Ecto neural progenitor cell (in vitro differentiated cells): Measurements from ENCODE around the gene ZP1.
"Not testable (repeated sequence)": the region's sequence is repeated elsewhere in the genome, so short reads cannot be mapped to it uniquely, and the experiment has no call there.

Experiments
- DNase-seq: peaks from one replicate; pipeline ENCODE4 v3.0.0-alpha.2; 2018; ENCODE audit warnings: low spot score

Gene ZP1

DNA sequence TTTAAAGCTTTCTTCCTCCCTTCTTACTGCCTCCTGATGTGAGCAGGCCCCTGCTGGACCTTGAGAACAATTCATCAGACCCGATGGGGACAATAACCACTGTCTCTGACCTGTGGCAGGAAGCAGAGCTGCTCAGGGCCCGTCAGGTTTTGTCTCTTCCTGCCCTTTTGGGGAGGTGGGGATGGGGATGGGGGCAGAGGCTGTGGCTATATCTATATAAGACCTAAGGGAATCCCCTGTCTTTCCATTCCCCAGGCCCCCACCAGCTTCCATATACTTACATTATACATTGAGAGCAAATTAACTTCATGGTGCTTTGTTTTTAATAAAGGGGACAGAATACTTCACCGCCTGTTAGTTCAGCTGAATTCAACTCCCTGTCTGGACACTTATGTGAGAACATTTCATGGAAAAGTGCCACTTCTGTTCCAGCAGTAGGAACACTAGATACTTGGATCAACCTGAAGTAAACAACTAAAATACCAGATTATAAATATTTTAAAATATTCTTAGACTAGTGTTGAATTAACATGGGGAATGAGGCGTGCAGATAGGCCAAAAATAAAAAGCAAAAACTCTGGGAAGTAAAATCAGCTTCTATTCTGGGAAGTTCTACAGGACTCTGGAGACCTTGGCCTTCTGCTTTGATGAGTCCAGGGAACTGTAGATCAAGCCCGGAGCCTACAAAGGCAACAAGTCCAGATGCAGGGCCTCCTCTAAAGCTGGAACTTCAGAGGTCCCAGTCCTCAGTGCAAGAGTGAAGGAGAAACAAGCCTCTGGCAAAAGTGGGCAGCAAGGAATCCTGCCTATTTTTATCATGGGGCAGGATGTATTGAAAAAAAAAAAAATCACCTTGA, 11.1 kb downstream of the ZP1 start:
- DNase-seq, result no peak

DNA sequence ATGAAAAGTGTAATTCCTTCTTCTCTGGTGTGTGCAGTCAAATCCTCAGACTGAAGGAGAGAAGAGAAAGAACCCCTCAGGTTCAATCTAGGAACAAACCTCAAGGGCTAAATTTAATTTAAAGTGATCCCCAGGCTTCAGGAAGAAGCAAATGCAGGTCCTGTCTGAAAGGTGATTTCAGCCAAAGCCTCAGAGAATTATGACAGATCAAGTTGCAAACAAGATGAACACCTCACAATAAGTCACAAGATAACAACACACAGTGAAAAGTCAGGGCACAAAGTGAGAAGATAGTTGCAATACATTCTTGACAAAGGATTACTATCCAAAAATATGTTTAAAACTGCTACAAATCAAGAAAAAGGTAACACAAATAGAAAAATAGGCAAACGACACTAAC, 11.8 kb downstream of the ZP1 start:
- no peak for DNase-seq

DNA sequence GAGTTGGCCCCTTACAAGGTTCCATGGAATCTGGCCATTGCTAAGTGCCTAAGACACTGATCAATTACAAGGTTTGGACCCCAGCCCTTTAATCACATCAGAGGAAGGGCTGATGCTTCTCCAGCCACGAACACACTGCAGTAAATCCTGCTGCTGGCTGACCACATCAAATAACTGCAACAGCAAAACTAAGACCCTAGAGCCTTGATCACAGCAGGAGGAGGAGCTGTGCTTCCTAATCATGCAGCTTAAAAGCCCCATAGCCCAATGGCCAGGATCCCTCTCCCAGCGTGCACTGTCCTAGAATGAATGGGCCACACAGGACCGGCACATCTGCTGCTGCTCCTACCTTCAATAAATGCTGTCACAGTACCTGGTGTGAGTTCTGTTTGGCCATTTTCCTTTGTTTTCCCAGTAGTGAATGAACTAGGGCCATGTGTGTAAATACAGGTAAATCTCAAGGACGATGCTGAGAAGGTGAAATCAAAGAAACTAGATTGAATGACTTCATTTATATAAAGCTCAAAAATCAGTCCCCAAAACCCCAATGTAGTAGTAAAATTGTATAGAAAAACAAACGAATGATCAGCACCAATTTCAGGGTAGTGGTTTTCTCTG, 12.7 kb downstream of the ZP1 start:
- peak; percentile 41 for DNase-seq

DNA sequence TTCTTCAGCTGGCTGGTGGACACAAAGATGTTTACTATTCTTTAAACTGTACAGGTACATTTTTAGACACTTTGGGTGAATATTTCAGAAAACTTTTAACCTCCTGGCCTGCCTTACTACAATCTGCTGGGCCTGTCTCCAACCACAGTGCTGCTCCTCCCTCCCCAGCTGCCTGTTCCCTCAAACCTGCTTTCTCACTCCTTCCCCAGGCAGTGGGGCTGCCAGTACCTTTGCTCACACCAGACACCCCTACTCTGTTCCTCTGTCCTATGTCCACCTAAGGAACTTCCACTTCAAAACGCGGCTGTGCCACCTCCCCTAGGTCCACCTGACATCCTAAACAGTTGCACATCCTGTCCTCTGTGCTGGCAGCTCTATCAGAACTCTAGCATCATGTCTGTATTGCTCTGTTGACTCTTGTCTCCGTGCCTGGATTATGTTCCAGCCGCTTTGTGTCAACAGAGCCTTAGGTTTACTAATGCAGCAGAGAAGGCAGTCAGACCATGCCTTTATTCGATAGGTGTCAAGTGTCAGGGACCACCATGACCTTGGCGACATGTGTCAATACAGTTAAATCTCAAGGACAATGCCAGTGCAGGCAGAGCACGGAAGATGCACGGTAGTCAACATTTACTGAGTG, 13.4 kb downstream of the ZP1 start:
- DNase-seq, result peak; percentile 31

DNA sequence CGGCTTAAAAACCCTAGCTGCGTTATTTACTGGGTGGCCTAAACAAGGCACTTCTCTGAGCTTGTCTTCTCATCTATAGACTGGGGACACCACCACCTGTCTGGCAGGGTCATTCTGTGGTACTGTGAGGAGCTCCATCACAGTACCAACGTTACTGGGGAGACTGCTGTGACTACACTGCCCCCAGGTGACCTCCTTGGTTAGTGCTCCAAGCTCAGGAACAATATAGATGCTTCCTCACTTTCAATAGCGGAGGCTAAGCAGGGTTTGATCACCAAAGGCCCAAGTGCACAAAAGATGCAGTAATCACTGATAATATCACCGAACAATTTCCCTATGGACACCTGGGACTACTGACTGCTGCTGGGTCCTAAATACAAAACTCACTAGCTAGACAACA, 20.2 kb downstream of the ZP1 start:
- peak; percentile 20 for DNase-seq

DNA sequence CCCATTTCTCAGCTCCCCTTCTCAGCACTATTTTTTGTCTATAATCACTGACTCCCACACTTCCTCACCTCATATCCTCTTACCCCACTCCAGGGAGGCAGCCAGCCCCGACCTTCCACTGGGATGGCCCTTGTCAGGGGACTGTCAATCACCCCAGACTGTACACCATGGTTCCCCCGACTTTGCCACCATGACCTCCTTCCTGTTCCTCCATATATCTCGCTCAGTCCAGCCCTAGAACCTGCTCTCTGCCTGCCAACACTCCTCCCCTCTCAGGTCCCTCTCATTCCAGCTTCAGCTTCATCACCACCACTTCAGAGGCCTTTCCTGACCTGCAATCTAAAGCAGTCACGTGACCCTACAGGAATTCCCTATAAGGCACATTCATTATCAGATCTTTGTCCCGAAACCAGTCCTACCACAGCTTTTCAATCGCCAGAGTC, 22.5 kb downstream of the ZP1 start:
- DNase-seq, result no peak

DNA sequence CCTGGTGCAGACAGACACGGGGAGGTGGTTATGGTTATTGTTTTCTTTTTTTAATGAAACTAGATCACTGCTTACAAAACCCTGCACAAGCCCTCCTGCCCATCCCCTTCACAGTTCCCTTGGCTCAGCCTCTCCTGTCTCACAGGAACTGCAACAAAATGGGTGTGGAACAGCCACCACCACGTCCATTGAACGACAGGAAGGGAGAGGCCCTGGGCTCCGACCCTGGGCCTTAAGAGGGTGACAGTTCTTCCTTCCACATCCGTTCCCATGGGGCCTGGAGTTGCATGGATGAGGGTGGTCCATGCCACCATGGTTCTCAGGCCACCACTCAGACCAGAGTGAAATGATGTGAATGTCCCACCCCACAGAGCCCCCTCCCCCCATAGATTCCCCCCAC, 23.4 kb downstream of the ZP1 start:
- DNase-seq, result no peak

DNA sequence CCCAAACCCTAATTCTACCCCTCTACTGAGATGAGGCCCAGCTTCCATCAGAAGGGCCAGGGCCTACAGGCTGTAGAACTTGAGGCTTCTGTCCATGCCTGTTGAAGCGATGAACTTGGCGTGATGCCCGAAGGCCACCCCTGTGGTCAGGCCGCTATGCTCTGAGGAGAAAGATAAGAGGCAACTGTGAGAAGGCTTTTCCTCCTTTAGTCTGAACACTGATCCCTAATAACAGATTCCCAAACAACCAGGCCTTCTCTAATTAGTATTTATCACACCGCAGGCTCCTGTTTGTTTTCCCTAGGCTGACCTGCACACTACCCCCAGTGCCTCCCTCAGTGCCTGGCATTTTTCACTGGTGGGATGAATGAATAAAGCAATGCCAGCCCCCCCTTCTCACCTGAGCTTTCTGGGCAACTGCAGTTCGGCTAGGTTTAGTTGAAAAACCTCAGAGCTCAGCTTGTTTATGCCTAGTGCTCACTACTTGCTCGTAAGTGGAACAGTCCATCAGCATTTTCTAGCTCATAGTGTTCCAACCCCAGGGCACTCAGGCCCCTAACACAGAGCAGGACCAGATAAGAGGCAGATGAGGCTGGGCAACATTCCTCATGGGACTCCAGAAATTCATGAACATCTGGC, 23.9 kb downstream of the ZP1 start:
- DNase-seq, result no peak

DNA sequence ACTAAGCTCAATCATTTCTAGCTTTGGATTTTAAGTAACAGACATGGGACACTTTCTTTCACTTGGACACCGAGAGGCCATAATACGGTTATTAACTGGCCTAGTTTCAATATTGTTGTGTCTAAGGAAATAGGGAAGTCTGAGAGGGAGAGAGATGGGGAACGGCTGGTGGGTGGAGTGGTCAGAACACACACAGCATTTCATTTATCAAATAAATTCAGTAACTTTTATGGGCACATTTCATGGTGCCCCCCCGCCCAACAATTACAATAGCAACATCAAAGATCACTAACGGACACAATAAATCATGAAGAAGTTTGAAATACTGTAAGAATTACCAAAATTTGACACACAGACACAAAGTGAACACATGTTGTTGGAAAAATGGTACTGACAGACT, 28.3 kb downstream of the ZP1 start:
- DNase-seq, result no peak

DNA sequence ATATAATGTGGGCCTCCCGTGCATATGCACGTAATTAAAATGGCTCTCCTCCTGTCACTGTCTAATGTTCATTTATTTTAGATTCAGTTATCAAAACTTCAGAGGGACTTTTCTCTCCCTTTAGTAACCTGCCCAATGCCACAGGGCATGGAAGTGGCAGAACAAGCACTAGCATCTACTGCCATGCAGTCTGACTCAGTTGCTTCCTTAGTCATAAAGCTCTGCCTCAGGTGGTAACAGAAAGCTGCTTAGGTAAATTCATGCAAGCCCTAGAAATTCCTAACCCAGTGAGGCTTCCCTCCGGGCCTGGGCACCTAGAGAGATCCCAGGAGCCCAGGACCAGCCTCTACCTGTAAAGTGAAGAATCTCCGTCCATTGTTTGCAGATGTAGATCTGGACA, 30.2 kb downstream of the ZP1 start:
- no peak for DNase-seq

DNA sequence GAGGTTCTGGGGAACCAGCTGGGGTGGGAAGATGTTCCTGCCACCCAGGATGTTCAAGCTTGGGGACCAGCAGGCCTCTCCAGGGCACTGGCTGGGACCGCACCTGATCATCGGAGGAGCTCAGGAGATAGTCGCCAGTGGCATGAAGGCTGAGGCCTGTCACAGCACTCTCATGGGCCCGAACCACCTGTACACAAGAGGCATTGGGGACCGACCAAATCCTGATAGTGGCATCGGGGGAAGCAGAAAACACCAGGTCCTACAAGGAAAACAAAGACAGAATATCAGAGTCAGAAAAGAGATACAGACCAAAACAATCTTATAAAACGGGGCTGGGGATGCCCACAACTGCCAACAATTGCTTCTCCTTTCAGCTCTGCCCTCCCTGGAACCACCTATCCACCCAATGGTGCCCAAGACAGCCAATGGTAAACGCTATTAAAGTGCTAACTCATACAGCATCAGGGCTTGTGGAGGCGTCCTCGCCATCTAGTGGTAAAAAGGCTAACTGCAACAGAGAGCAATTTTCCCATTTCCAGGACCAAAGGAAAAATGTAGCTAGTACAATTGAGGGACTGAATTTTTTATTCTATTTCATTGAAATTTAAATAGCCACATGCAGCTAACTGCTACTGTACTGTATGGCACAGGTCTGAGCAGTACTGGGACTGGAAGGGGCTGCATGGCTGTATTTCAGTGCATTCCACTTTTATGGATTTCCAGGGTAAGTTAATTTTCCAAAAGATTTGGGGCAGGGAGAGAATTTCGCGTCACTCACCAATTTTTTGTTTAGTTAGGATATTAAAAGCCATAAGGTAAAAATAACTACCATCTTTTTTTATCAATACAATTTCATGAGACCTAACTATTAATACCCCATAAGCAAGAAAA, 31.9 kb downstream of the ZP1 start:
- DNase-seq, result no peak

DNA sequence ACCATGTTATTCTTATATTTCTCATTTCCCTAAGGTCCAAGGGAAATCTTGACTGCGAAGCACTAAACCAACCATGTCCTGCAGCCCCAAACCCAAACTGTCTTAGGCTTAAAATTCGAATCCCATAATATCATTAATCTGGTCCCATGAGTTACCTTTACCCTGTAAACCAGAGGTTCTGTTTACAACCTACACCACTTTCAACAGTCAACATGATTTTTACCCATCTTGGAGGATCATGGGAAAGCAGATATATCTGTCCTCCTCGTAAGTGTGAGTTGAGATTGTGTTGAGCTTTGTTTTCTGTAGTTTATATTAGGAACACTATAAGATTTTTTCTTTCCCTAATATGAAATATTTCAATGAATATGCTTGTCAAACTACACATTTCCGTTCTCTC, 32.6 kb downstream of the ZP1 start:
- no peak for DNase-seq

DNA sequence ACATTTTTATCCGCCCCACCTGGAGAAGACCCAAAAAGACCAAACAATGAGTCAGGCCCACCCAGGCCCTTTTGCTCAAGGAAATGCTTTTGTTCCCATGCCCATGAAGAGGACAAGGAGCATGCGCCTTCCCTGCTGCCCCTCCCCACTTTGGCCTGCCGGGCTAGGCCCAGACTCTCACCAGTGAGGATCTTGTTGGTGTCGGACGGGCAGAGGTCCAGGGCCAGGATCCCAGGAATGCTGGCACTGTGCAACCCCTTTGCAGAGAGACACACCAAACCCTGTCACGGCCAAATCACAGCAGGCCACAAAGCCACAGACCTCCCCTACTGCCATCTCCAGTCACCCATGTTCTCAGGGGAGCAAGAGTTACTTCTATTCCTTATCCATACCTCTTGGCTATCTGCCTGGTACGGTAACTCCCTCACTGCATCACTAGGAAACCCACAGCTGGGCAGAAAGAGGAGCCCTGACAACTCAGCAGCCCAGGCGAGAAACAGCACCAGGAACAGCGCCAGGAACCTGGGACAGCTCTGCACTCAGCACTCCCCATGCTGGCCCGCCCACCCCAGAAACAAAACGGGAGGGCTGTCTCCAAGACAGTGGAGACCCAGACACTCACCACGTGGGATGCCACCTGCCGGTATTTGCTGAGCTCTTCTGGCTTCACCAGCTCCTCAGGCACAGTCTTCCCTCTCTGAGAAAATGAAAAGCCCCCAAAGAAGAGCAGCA, 33.5 kb downstream of the ZP1 start:
- no peak for DNase-seq

DNA sequence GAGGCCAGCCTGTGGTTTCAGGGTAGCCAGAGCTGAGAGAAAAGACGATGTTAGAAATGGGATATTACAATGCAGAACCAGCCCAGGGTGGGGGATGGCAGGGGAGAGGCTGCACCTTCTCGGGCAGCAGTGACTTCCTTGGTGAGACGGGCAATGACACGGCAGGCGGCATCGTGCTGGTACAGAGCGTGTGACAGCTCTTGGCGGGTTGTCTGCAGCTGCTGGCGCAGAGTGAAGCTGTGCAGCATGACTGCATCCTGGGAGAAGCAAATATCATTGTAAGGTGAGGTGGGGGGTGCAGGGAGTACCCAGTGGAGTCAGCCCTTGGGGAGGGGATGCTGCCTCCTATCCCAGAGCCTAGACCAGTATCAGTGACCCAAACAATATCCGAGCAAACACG, 35.3 kb downstream of the ZP1 start:
- DNase-seq, result no peak

DNA sequence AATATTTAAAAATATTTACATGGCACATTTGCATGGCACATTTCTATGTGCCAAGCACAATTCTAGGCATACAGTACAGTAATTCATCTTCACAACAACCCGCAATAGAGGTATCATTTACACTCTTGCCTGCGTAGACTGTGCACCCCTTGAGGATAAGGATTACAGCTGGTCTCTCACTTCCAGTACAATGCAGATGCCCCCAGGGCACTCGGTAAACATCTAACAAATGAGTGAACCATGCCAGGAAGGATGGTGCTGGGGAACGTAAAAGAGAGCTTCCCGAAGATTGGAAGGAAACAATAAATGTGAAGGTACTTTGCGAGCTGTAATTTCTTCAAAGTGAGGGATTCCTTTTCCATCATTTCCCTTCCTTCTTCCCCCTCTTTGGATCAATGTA, 37.7 kb downstream of the ZP1 start:
- no peak for DNase-seq

DNA sequence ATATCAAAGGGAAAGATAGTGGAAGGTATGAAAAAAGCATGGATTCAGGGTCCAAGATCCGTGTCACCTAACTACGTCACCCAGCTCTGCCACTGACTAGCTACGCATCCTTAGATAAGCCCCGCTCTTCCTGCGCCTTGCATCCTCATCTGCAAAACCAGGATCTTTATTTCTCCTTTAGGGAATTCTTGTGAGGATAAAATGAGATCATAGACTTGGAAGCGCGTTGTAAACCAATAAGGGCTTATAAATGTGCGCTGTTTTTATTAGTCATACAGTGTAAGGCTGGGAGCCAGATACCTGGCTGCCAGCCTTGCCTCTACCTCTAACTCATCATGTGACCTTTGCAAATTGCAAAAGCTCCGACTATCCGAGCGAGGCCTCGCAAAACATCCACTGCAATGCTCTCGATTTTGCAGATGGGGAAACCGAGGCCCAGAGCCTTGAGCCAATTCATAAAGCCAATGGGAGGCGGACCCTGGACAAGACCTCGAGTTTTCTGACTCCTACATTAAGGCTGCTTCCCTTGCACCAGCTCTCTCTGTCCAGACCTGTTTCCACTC, 38.3 kb downstream of the ZP1 start:
- no peak for DNase-seq

DNA sequence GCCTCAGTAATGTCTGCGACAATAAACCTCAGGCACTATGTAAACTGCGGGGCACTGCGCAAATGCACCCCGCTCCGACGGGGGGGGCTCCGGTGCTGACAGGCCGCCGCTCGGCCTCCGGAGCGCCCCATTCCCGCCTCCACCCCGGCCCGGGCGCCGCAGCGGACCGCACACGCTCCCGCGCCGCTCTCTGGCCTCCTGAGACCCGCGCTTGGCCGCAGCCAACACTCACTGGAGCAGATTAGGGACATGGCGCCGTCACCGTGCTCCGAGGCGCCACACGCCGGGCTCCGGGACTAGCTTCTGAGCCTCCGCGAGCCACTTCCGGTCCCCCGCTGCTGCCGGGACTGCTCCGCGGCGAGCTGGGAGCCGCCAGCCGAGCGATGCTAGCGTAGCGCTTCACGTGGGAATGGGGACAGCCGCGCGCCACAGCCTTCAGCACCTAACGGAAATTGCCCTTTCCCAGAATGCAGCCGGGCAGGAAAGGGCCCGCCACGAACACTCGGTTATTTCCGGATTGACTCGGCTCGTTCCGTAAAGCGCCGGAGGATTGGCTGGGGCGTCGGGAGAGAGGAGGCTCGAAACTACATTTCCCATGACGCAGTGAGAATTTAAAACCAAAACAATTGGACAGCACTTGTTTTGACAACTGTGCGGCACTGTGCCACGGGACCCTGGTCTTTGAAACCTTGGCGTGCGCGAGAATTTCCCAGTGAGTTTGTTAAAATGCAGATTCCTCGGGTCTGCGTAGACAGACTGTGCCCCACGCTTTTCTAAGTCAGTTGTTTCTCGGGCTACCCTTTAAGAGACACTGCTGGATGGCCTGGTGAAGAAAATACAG, 39.0 kb downstream of the ZP1 start, which contains the start of gene PRPF19:
TSS of gene PRPF19 (minus strand) at position 454 of the 841 bp plus-strand sequence. CDS start at position 251, 203 bp downstream.
- DNase-seq, result peak; percentile 97

DNA sequence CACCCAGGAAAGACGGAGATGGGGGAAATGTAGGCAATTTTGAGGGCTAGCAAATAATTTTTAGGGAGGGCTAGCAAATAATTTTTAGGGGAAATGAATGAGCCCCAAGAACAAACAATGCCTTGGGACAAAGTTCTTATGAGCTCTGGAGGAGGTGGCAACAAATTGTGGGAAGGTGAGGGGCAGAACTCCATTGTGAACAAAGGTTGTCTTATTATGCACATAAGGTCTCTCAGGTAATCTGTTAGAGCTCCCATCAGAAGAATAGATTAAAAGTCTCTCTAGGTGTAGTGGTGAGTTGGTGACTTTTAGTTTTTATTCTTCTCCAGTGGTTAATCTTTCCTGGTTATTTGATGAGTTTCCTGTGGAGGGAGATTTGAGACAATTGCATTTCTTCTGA, 41.5 kb downstream of the ZP1 start:
- DNase-seq, result no peak

DNA sequence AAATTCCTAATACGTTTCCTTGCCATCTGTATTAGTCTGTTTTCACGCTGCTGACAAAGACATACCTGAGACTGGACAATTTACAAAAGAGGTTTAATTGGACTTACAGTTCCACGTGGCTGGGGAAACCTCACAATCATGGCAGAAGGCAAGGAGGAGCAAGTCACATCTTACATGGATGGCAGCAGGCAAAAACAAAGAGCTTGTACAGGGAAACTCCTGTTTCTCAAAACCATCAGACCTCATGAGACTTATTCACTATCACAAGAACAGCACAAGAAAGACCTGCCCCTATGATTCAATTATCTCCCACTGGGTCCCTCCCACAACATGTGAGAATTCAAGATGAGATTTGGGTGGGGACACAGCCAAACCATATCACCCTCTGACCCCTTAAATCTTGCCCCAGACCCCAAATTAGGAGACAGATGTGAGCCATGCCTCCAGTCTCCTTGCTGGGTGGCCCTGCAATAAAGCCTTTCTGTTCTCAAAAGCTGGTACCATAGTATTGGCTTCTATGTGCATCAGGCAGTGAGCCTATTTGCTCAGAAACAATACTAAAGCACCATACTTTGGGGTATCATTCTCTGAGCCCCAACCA, 42.4 kb downstream of the ZP1 start:
- not testable (repeated sequence) for DNase-seq
